OCI-LY7 (cell line): Measurements from ENCODE around the gene FGA.

Source experiments
- EZH2phosphoT487 ChIP-seq: fragments of 200-600 bp; sonication (generic); IDR thresholded peaks from 2 replicates; pipeline ENCODE4 v1.6.1; 2018; ENCODE audit warnings: low read depth, borderline replicate concordance, mild to moderate bottlenecking, mixed run types, antibody characterized with exemption, low read length, moderate library complexity, mixed read lengths
- TF ChIP-seq, protein P1 (sequence below): fragments of 200-600 bp; sonication (generic); conservative IDR thresholded peaks from 2 replicates; pipeline ENCODE4 v1.5.1; 2014; ENCODE audit warnings: mild to moderate bottlenecking, antibody characterized with exemption, low read length, moderate library complexity, mixed read lengths

- TF ChIP-seq, protein P1, sequence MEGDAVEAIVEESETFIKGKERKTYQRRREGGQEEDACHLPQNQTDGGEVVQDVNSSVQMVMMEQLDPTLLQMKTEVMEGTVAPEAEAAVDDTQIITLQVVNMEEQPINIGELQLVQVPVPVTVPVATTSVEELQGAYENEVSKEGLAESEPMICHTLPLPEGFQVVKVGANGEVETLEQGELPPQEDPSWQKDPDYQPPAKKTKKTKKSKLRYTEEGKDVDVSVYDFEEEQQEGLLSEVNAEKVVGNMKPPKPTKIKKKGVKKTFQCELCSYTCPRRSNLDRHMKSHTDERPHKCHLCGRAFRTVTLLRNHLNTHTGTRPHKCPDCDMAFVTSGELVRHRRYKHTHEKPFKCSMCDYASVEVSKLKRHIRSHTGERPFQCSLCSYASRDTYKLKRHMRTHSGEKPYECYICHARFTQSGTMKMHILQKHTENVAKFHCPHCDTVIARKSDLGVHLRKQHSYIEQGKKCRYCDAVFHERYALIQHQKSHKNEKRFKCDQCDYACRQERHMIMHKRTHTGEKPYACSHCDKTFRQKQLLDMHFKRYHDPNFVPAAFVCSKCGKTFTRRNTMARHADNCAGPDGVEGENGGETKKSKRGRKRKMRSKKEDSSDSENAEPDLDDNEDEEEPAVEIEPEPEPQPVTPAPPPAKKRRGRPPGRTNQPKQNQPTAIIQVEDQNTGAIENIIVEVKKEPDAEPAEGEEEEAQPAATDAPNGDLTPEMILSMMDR: no peak
- TF ChIP-seq EZH2phosphoT487: no peak
Observed at GRCh38 chr4:154542271-154542879, 48.2 kb downstream of the FGA start.
